Testis (tissue), 2 donors: Measurements from ENCODE around the gene HDAC3.
A peak's percentile ranks its signal among the peaks of the same experiment; 100 is the strongest.

ENCODE experiments used
- POLR2A ChIP-seq: fragments of 450-650 bp; IDR thresholded peaks from one replicate; pipeline ENCODE4 v1.6.1; 2017; ENCODE audit warnings: antibody characterized with exemption, mild to moderate bottlenecking, moderate library complexity
- TF ChIP-seq, protein P1 (sequence below), 3 experiments: fragments of 450-650 bp in 2 of 3; fragments of 200-600 bp in 1 of 3; sonication (generic) in 1 of 3; IDR thresholded peaks; one replicate each; pipeline ENCODE4 v1.5.1; 2016 to 2019; ENCODE audit warnings: antibody characterized with exemption in 3 of 3, mild to moderate bottlenecking in 2 of 3, moderate library complexity in 1 of 3

DNA sequence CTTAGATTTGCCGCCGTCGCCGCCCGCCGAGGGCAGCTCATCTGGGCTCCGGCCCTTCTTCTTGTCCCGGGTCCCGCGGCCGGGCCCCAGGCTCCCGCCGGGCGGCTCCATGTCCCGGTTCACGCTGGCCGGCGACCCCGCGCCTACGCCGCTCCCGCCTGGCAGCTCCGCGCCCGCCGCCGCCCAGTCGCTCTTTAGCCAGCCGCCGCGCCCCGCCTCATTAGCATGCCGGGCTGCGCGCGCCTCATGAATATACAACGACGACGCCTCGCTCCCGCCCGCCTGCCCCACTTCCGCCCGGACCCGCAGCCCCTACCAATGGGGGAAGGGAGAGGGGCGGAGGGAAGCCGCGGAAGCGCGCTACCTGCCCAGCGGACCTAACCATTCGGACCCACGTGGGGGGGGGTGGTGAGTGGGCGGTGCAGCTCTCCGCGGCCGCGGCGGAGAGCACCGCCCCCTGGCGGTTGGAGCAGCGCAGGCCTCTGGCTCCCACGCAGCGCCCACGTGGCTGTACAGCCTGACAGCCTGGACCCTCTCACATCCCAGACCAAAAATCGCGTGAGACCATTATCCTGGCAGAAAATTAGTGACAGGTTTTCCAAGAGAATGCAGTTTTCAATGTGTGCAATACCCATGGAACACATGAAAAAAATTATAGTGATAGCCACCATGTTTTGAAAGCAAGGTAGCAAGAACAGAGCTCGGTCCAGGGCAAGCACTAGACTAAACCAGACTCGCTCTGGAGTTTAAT is 17.7 kb downstream of the HDAC3 start, which contains the start of gene DIAPH1:
- TF ChIP-seq, protein P1, sequence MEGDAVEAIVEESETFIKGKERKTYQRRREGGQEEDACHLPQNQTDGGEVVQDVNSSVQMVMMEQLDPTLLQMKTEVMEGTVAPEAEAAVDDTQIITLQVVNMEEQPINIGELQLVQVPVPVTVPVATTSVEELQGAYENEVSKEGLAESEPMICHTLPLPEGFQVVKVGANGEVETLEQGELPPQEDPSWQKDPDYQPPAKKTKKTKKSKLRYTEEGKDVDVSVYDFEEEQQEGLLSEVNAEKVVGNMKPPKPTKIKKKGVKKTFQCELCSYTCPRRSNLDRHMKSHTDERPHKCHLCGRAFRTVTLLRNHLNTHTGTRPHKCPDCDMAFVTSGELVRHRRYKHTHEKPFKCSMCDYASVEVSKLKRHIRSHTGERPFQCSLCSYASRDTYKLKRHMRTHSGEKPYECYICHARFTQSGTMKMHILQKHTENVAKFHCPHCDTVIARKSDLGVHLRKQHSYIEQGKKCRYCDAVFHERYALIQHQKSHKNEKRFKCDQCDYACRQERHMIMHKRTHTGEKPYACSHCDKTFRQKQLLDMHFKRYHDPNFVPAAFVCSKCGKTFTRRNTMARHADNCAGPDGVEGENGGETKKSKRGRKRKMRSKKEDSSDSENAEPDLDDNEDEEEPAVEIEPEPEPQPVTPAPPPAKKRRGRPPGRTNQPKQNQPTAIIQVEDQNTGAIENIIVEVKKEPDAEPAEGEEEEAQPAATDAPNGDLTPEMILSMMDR (IDR thresholded peaks at IDR 0.05): peak; percentile 99
- TF ChIP-seq POLR2A: peak; percentile 54
